WTC11 (cell line): Measurements from ENCODE around the gene HIVEP2. TPM values are rescaled to one million over a fixed set of nuclear protein-coding genes. Genes with fewer than 3 reads are reported as not detected.

Experiments
- ATAC-seq: fragments of 200-7000 bp; cut with Tn5 transposase; 2 replicates; pipeline ENCODE4 v1.10.0; 2021; ENCODE audit warnings: mild to moderate bottlenecking, moderate library complexity
- CTCF ChIA-PET: fragments of 300-600 bp; sonication (Branson Sonifier 250); formaldehyde crosslinking; loops from one replicate; lab custom pipeline; 2021; ENCODE audit warnings: antibody characterized with exemption; lab: Charles Lee
- POLR2A ChIA-PET: fragments of 350-600 bp; sonication (Branson Sonifier 250); formaldehyde crosslinking; loops from one replicate; lab custom pipeline; 2021; ENCODE audit warnings: antibody characterized with exemption; lab: Charles Lee
- DNase-seq: peaks from one replicate; pipeline ENCODE4 v3.0.0; 2021; ENCODE audit warnings: low spot score
- H3K27ac Mint-ChIP-seq: 2 replicates; pipeline ENCODE4 v1.8.0; 2021; ENCODE audit warnings: mixed read lengths
- H3K27me3 Mint-ChIP-seq: 2 replicates; pipeline ENCODE4 v1.8.0; 2021; ENCODE audit warnings: low read depth, mild to moderate bottlenecking, moderate library complexity, mixed read lengths
- H3K36me3 Mint-ChIP-seq: 2 replicates; pipeline ENCODE4 v1.8.0; 2021; ENCODE audit warnings: mixed read lengths
- H3K4me1 Mint-ChIP-seq: 2 replicates; pipeline ENCODE4 v1.8.0; 2022; ENCODE audit warnings: mixed read lengths
- H3K4me3 Mint-ChIP-seq: 2 replicates; pipeline ENCODE4 v1.8.0; 2021; ENCODE audit warnings: mild to moderate bottlenecking, moderate library complexity, mixed read lengths
- H3K9me3 Mint-ChIP-seq: 2 replicates; pipeline ENCODE4 v1.8.0; 2021; ENCODE audit warnings: mixed read lengths
- CBFB ChIP-seq: sonication (generic); formaldehyde crosslinking; IDR thresholded peaks from 2 replicates; pipeline ENCODE4 v1.8.1; 2022; ENCODE audit warnings: mild to moderate bottlenecking, low read depth, missing genetic modification reagents
- ELF4 ChIP-seq: sonication (generic); formaldehyde crosslinking; IDR thresholded peaks from 2 replicates; pipeline ENCODE4 v1.8.1; 2022; ENCODE audit warnings: low read depth, mild to moderate bottlenecking, moderate library complexity, missing genetic modification reagents
- FOXJ3 ChIP-seq: sonication (generic); formaldehyde crosslinking; IDR thresholded peaks from 2 replicates; pipeline ENCODE4 v1.9.0; 2021; ENCODE audit warnings: missing genetic modification reagents, mild to moderate bottlenecking, borderline replicate concordance
- IRF2 ChIP-seq: sonication (generic); formaldehyde crosslinking; IDR thresholded peaks from 2 replicates; pipeline ENCODE4 v1.8.0; 2022; ENCODE audit warnings: low read depth, missing genetic modification reagents, borderline replicate concordance
- NFATC4 ChIP-seq: fragments of 250-450 bp; sonication (Bioruptor Pico); IDR thresholded peaks from 2 replicates; pipeline ENCODE4 v1.9.0; 2021; ENCODE audit warnings: mild to moderate bottlenecking
- OVOL2 ChIP-seq: fragments of 250-450 bp; sonication (Bioruptor Pico); IDR thresholded peaks from 2 replicates; pipeline ENCODE4 v1.9.0; 2021; ENCODE audit warnings: mild to moderate bottlenecking, borderline replicate concordance
- PRRX2 ChIP-seq: fragments of 250-450 bp; sonication (Bioruptor Pico); IDR thresholded peaks from 2 replicates; pipeline ENCODE4 v1.8.0; 2021; ENCODE audit warnings: mild to moderate bottlenecking
- RORB ChIP-seq: fragments of 250-450 bp; sonication (Bioruptor Pico); IDR thresholded peaks from 2 replicates; pipeline ENCODE4 v1.9.0; 2021; ENCODE audit warnings: mild to moderate bottlenecking
- ZNF219 ChIP-seq: sonication (generic); formaldehyde crosslinking; IDR thresholded peaks from 2 replicates; pipeline ENCODE4 v1.8.0; 2023; ENCODE audit warnings: missing genetic modification reagents, mild to moderate bottlenecking, borderline replicate concordance
- total RNA-seq: library from RNA; stranded (reverse); gene quantifications from 3 replicates; pipeline ENCODE4 v1.2.3, GENCODE V29; 2021
- TF ChIP-seq, protein P1 (sequence below): sonication (generic); formaldehyde crosslinking; IDR thresholded peaks from 2 replicates; pipeline ENCODE4 v1.8.1; 2022; ENCODE audit warnings: mild to moderate bottlenecking, missing genetic modification reagents, moderate library complexity, borderline replicate concordance
- TF ChIP-seq, protein P2 (sequence below): fragments of 250-450 bp; sonication (Bioruptor Pico); IDR thresholded peaks from 2 replicates; pipeline ENCODE4 v1.9.0; 2021; ENCODE audit warnings: mild to moderate bottlenecking
- TF ChIP-seq, protein P3 (sequence below): fragments of 250-450 bp; sonication (Bioruptor Pico); conservative IDR thresholded peaks from 2 replicates; pipeline ENCODE4 v1.9.0; 2021; ENCODE audit warnings: mild to moderate bottlenecking

The HIVEP2 gene
- total RNA-seq, 1 experiment from 2014 or later, result 11.5 TPM

DNA sequence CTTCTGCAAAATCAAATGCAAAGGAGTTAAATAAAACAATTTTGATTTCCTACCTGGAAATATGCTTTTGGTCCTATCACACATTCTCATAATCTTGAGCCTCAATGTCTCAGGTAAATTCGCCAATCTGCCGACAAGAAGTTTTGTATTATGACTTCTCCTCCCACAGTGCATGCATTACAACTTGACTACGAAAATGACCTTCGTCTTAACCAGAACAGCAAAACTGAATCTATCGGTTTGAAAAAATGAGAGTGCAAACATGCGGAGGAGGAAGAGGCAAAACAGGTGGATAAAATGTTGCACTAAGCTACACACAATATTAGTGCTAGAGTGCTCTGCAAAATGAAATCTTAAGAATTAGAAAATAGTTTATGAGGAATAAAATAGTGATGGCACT lies 43.4 kb downstream of the HIVEP2 start (continued):
- no peak for TF ChIP-seq OVOL2 (CRISPR knock-in tag)
- TF ChIP-seq, protein P1, sequence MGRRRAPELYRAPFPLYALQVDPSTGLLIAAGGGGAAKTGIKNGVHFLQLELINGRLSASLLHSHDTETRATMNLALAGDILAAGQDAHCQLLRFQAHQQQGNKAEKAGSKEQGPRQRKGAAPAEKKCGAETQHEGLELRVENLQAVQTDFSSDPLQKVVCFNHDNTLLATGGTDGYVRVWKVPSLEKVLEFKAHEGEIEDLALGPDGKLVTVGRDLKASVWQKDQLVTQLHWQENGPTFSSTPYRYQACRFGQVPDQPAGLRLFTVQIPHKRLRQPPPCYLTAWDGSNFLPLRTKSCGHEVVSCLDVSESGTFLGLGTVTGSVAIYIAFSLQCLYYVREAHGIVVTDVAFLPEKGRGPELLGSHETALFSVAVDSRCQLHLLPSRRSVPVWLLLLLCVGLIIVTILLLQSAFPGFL (CRISPR knock-in tag), result no peak
- no peak for TF ChIP-seq NFATC4 (CRISPR knock-in tag)
- TF ChIP-seq, protein P2, sequence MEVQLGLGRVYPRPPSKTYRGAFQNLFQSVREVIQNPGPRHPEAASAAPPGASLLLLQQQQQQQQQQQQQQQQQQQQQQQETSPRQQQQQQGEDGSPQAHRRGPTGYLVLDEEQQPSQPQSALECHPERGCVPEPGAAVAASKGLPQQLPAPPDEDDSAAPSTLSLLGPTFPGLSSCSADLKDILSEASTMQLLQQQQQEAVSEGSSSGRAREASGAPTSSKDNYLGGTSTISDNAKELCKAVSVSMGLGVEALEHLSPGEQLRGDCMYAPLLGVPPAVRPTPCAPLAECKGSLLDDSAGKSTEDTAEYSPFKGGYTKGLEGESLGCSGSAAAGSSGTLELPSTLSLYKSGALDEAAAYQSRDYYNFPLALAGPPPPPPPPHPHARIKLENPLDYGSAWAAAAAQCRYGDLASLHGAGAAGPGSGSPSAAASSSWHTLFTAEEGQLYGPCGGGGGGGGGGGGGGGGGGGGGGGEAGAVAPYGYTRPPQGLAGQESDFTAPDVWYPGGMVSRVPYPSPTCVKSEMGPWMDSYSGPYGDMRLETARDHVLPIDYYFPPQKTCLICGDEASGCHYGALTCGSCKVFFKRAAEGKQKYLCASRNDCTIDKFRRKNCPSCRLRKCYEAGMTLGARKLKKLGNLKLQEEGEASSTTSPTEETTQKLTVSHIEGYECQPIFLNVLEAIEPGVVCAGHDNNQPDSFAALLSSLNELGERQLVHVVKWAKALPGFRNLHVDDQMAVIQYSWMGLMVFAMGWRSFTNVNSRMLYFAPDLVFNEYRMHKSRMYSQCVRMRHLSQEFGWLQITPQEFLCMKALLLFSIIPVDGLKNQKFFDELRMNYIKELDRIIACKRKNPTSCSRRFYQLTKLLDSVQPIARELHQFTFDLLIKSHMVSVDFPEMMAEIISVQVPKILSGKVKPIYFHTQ (CRISPR knock-in tag), result no peak
- TF ChIP-seq, all 79 proteins: peak for 0

DNA sequence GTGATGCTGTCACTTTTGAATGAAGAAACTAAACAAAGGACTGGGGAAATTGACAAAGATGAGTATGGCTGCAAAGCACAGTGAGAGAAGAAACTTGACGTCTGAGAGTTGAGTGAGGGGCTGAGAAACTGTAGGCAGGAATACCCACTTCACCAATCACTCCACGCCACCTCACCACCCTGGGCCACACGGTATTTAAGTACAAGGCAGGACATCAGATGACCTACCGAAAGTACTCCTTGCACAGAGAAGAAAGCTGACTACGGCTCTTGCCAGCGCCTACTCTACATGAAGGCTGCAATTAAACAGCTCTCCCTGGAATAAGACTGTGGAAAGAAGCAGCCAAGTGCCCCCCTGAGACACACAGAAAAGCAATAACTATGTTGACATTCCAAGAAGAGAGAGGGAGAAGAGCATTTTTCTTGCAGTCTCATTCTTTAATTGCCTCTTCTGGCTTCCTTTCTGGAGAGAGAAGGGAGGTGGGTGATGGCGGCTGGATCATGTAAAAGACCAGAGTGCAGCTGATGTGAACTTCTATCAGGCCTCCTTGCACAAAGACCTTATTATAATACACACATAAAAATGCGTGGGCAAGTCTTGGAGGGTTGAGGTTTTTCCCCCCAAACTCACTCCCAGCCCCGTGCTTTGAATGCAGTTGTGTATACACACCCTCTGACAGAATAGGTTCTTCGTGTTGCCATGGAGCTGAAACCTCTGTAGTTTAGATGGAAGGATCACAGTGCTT lies 44.6 kb downstream of the HIVEP2 start:
- Mint-ChIP-seq H3K27me3 (no peaks in the 10 kb centered on the region), H3K36me3 (no peaks in the 10 kb centered on the region), H3K4me1 (peaks cover 20% of the 10 kb centered on the region), H3K27ac (no peak overlapping the region), H3K9me3 (no peaks in the 10 kb centered on the region), H3K4me3 (no peak overlapping the region)
- TF ChIP-seq CBFB (CRISPR knock-in tag), result no peak
- TF ChIP-seq ZNF219, result no peak
- no peak for TF ChIP-seq FOXJ3 (CRISPR knock-in tag)
- TF ChIP-seq ELF4, result no peak
- TF ChIP-seq IRF2 (CRISPR knock-in tag), result no peak
- no peak for TF ChIP-seq RORB (CRISPR knock-in tag)
- TF ChIP-seq, protein P2 (CRISPR knock-in tag), result no peak
- TF ChIP-seq, protein P3, sequence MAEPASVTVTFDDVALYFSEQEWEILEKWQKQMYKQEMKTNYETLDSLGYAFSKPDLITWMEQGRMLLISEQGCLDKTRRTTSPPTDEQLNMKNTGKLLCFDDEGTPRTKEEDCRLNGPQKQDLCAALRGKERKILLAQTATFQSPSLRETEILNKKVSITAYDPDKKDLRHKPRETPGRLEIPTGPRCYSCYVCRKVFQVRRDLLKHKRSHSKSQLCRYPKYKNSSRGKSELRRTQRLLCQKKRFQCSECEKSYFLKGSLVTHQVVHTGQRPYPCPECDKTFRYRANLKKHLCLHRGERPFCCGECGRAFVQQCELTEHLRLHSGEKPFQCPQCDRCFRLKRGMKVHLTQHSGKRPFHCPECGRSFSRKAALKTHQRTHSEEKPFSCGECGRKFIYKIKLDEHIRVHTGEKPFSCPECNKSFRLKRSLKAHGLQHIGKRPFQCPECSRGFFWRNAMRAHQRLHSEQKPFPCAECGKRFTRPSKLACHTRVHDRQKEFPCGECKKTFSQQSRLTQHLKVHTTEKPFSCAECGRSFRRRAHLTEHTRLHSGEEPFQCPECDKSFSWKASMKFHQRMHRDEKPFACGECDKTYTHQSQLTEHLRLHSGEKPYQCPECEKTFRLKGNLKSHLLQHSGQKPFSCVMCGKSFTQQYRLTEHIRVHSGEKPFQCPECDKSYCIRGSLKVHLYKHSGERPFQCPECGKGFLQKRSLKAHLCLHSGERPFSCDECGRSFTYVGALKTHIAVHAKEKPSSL (CRISPR knock-in tag), result no peak
- no peak for TF ChIP-seq PRRX2
- ATAC-seq (no peak; the same call in 1 of the 2 replicates), DNase-seq (no peak)
- ChIA-PET POLR2A (no interaction called here), CTCF (no interaction called here)
